Hepatocyte (in vitro differentiated cells): ENCODE results near the gene C1orf21. TPM values are rescaled to one million over a fixed set of nuclear protein-coding genes. Genes with fewer than 3 reads are reported as not detected.

Experiments
- DNase-seq: peaks from one replicate; pipeline ENCODE4 v3.0.0-alpha.2; 2016; ENCODE audit warnings: low spot score
- H2AFZ ChIP-seq: fragments of 200-600 bp; sonication (generic); 2 replicates; pipeline ENCODE4 v1.6.0; 2016; ENCODE audit warnings: antibody characterized with exemption, mild to moderate bottlenecking
- H3K27ac ChIP-seq: fragments of 200-600 bp; sonication (generic); 2 replicates; pipeline ENCODE4 v1.5.1; 2016; ENCODE audit warnings: mild to moderate bottlenecking
- H3K27me3 ChIP-seq: fragments of 200-600 bp; sonication (generic); 2 replicates; pipeline ENCODE4 v1.6.1; 2016
- H3K36me3 ChIP-seq: fragments of 200-600 bp; sonication (generic); replicated peaks from 2 replicates; pipeline ENCODE4 v1.5.1; 2016; ENCODE audit warnings: low read depth; ENCODE audit not compliant: insufficient read depth
- H3K4me1 ChIP-seq: fragments of 200-600 bp; sonication (generic); 2 replicates; pipeline ENCODE4 v1.5.1; 2016; ENCODE audit warnings: mild to moderate bottlenecking, moderate library complexity; ENCODE audit not compliant: insufficient read depth
- H3K4me2 ChIP-seq: fragments of 200-600 bp; sonication (generic); 2 replicates; pipeline ENCODE4 v1.6.0; 2016
- H3K4me3 ChIP-seq: fragments of 200-600 bp; sonication (generic); 2 replicates; pipeline ENCODE4 v1.5.1; 2016; ENCODE audit warnings: mild to moderate bottlenecking
- H3K79me2 ChIP-seq: fragments of 200-600 bp; sonication (generic); 2 replicates; pipeline ENCODE4 v1.6.0; 2017; ENCODE audit warnings: mild to moderate bottlenecking
- H3K9me2 ChIP-seq: fragments of 200-600 bp; sonication (generic); replicated peaks from 2 replicates; pipeline ENCODE4 v1.6.0; 2017; ENCODE audit warnings: mild to moderate bottlenecking; ENCODE audit not compliant: insufficient read depth
- H3K9me3 ChIP-seq: fragments of 200-600 bp; sonication (generic); 2 replicates; pipeline ENCODE4 v1.5.1; 2016; ENCODE audit warnings: low read depth, mild to moderate bottlenecking
- H4K20me1 ChIP-seq: fragments of 200-600 bp; sonication (generic); 2 replicates; pipeline ENCODE4 v1.6.0; 2016; ENCODE audit warnings: mild to moderate bottlenecking; ENCODE audit not compliant: insufficient read depth, poor library complexity, severe bottlenecking
- EZH2 ChIP-seq: fragments of 200-600 bp; sonication (generic); IDR thresholded peaks from 2 replicates; pipeline ENCODE4 v1.6.1; 2016; ENCODE audit warnings: antibody characterized with exemption, mild to moderate bottlenecking, borderline replicate concordance
- EZH2phosphoT487 ChIP-seq: fragments of 200-600 bp; sonication (generic); IDR thresholded peaks from one replicate; pipeline ENCODE4 v1.6.1; 2018; ENCODE audit warnings: antibody characterized with exemption, mild to moderate bottlenecking, low read depth, moderate library complexity; ENCODE audit not compliant: unreplicated experiment, severe bottlenecking
- WGBS: methylation state at CpG from one replicate; pipeline ENCODE4 v1.1.6; 2016; ENCODE audit warnings: low lambda C conversion rate; ENCODE audit errors: missing lambda C conversion rate; 5-methylcytosine and 5-hydroxymethylcytosine counted together
- polyA plus RNA-seq: library from polyadenylated mRNA; unstranded; fragments of >200 nt; fragmentation: Nextera tagmentation; extraction: Ambion mirVana; gene quantifications from 2 replicates; pipeline ENCODE4 v1.2.1, GENCODE V29; 2016
- total RNA-seq: library from RNA; depleted of rRNA; stranded (reverse); fragments of >200 nt; gene quantifications from 2 replicates; pipeline ENCODE4 v1.2.3, GENCODE V29; 2014
- TF ChIP-seq, protein P1 (sequence below): fragments of 200-600 bp; sonication (generic); IDR thresholded peaks from 2 replicates; pipeline ENCODE4 v1.5.1; 2016; ENCODE audit warnings: antibody characterized with exemption, mild to moderate bottlenecking; ENCODE audit not compliant: poor library complexity

The C1orf21 gene
- total and polyA plus RNA-seq, 2 experiments from 2014 or later = 26.9 to 37.9 TPM

DNA sequence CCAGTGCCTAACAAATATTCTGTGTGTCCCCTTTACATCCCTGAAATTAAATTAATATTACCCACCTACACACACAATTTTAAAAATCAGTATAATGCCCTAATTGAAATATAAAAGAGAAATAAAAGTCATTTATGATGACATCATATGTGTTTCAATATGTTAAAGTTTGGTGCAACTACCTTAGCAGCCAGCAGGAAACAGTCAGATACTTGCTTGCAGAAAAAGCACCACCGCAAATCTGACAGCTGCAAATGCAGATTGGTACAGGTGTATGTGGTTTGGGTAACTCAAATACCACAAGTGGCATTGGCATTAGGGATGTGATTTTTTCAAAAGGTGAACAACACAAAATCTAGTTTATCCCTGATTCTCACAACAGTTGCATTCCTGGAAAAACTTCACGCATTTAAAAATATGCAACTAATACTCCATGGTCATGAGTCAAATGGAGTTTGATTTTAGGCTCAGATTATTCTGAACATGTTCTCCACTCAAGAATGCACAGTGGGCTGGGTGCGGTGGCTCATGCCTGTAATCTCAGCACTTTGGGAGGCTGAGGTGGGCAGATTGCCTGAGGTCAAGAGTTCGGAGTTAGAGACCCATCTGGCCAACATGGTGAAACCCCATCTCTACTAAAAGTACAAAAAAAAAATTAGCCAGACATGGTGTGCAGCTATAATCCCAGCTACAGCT lies 261.5 kb downstream of the C1orf21 start:
- DNase-seq = no peak

GRCh38 chr1:184648856-184649201 lies 262.0 kb downstream of the C1orf21 start:
- no peaks in the 10 kb centered on the region for H4K20me1 ChIP-seq
- no peaks in the 10 kb centered on the region for H3K27me3 ChIP-seq
- no peak for TF ChIP-seq EZH2
- no peak for TF ChIP-seq EZH2phosphoT487
- TF ChIP-seq, protein P1, sequence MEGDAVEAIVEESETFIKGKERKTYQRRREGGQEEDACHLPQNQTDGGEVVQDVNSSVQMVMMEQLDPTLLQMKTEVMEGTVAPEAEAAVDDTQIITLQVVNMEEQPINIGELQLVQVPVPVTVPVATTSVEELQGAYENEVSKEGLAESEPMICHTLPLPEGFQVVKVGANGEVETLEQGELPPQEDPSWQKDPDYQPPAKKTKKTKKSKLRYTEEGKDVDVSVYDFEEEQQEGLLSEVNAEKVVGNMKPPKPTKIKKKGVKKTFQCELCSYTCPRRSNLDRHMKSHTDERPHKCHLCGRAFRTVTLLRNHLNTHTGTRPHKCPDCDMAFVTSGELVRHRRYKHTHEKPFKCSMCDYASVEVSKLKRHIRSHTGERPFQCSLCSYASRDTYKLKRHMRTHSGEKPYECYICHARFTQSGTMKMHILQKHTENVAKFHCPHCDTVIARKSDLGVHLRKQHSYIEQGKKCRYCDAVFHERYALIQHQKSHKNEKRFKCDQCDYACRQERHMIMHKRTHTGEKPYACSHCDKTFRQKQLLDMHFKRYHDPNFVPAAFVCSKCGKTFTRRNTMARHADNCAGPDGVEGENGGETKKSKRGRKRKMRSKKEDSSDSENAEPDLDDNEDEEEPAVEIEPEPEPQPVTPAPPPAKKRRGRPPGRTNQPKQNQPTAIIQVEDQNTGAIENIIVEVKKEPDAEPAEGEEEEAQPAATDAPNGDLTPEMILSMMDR = no peak
- H3K79me2 ChIP-seq = no peaks in the 10 kb centered on the region
- DNase-seq = no peak
- H3K9me2 ChIP-seq = no peaks in the 10 kb centered on the region
- no peak overlapping the region for H3K27ac ChIP-seq
- no peaks in the 10 kb centered on the region for H3K9me3 ChIP-seq
- H3K4me1 ChIP-seq = no peaks in the 10 kb centered on the region
- H3K36me3 ChIP-seq = no peaks in the 10 kb centered on the region
- 93% methylated on average over 6 of the region's 6 CpGs for WGBS
- H3K4me3 ChIP-seq = no peak overlapping the region
- H2AFZ ChIP-seq = no peak overlapping the region
- no peak overlapping the region for H3K4me2 ChIP-seq

More for the DNA sequence above, 261.5 kb downstream of the C1orf21 start:
- Histone ChIP-seq H4K20me1 (no peaks in the 10 kb centered on the region), H3K27ac (no peak overlapping the region), H3K4me1 (no peaks in the 10 kb centered on the region), H3K27me3 (no peaks in the 10 kb centered on the region), H2AFZ (no peak overlapping the region), H3K36me3 (no peaks in the 10 kb centered on the region), H3K9me3 (no peaks in the 10 kb centered on the region), H3K4me2 (no peak overlapping the region), H3K9me2 (no peaks in the 10 kb centered on the region), H3K79me2 (no peaks in the 10 kb centered on the region), H3K4me3 (no peak overlapping the region)
- no peak for TF ChIP-seq EZH2phosphoT487
- TF ChIP-seq, protein P1 = no peak
- 89% methylated on average over 4 of the region's 4 CpGs for WGBS

DNA sequence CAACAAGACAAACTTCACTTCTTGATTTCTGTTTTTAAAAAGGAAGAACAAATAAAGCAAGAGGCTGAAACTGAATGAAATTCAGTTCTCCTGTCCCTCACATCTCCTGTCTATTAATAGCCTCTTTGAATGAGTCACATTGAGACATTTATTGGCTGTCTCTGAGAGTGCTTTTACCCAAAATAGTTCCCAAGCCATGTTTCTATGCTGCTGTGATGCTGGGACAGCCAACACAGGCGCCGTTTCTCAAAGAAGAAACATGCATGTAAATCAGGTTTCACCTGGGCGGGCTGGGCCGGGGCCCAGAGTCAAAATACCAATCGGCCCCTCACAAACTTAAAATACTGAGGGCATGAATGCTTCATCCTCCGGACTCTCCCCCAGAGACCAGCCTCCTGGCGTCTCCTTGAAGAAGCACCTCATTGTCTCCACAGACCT lies 262.6 kb downstream of the C1orf21 start:
- no peaks in the 10 kb centered on the region for H3K79me2 ChIP-seq
- no peaks in the 10 kb centered on the region for H3K36me3 ChIP-seq
- H4K20me1 ChIP-seq = no peaks in the 10 kb centered on the region
- WGBS = 93% methylated on average over 7 of the region's 7 CpGs
- no peaks in the 10 kb centered on the region for H3K27me3 ChIP-seq
- H3K9me3 ChIP-seq = no peaks in the 10 kb centered on the region
- no peak overlapping the region for H2AFZ ChIP-seq
- H3K27ac ChIP-seq = no peak overlapping the region
- DNase-seq = no peak
- TF ChIP-seq EZH2 (no peak), EZH2phosphoT487 (no peak)
- TF ChIP-seq, protein P1 = no peak
- H3K9me2 ChIP-seq = no peaks in the 10 kb centered on the region
- no peaks in the 10 kb centered on the region for H3K4me1 ChIP-seq
- H3K4me2 ChIP-seq = no peak overlapping the region
- no peak overlapping the region for H3K4me3 ChIP-seq
